Cerebellar cortex (tissue), 1 donor: ENCODE data around the gene NTNG2.
"Not testable (repeated sequence)": the region's sequence is repeated elsewhere in the genome, so short reads cannot be mapped to it uniquely, and the experiment has no call there.

Experiments
- DNase-seq: peaks from one replicate; pipeline ENCODE4 v3.0.0-alpha.2; 2015; ENCODE audit warnings: low spot score

Gene NTNG2

GRCh38 chr9:132266017-132266416, 104.2 kb downstream of the NTNG2 start:
- DNase-seq, result no peak

- no peak for DNase-seq
Measured at GRCh38 chr9:132267660-132268059, 105.8 kb downstream of the NTNG2 start.

- DNase-seq, result peak; percentile 81
Measured at GRCh38 chr9:132268725-132269352, 107.0 kb downstream of the NTNG2 start.

GRCh38 chr9:132269704-132270516, 108.1 kb downstream of the NTNG2 start:
- DNase-seq, result not testable (repeated sequence)

GRCh38 chr9:132274861-132275260, 113.0 kb downstream of the NTNG2 start:
- no peak for DNase-seq

- no peak for DNase-seq
Measured at GRCh38 chr9:132283165-132283564, 121.3 kb downstream of the NTNG2 start.

GRCh38 chr9:132283863-132284262, 122.0 kb downstream of the NTNG2 start:
- DNase-seq, result no peak

- no peak for DNase-seq
Measured at GRCh38 chr9:132287256-132287760, 125.5 kb downstream of the NTNG2 start.

- no peak for DNase-seq
Measured at GRCh38 chr9:132288361-132288760, 126.5 kb downstream of the NTNG2 start.

- DNase-seq, result no peak
Measured at GRCh38 chr9:132288966-132289365, 127.1 kb downstream of the NTNG2 start.

GRCh38 chr9:132293145-132293721, 131.4 kb downstream of the NTNG2 start:
- no peak for DNase-seq
